GM18520 (cell line): ENCODE data around the gene DHRSX.
A peak's percentile ranks its signal among the peaks of the same experiment; 100 is the strongest.
"Not testable (repeated sequence)": the region's sequence is repeated elsewhere in the genome, so short reads cannot be mapped to it uniquely, and the experiment has no call there.

Source experiments
- ATAC-seq: cut with Tn5 transposase; IDR thresholded peaks from one replicate; pipeline ENCODE4 v1.9.1; 2021; ENCODE audit not compliant: unreplicated experiment

DHRSX gene, protein sequence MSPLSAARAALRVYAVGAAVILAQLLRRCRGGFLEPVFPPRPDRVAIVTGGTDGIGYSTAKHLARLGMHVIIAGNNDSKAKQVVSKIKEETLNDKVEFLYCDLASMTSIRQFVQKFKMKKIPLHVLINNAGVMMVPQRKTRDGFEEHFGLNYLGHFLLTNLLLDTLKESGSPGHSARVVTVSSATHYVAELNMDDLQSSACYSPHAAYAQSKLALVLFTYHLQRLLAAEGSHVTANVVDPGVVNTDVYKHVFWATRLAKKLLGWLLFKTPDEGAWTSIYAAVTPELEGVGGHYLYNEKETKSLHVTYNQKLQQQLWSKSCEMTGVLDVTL

DNA sequence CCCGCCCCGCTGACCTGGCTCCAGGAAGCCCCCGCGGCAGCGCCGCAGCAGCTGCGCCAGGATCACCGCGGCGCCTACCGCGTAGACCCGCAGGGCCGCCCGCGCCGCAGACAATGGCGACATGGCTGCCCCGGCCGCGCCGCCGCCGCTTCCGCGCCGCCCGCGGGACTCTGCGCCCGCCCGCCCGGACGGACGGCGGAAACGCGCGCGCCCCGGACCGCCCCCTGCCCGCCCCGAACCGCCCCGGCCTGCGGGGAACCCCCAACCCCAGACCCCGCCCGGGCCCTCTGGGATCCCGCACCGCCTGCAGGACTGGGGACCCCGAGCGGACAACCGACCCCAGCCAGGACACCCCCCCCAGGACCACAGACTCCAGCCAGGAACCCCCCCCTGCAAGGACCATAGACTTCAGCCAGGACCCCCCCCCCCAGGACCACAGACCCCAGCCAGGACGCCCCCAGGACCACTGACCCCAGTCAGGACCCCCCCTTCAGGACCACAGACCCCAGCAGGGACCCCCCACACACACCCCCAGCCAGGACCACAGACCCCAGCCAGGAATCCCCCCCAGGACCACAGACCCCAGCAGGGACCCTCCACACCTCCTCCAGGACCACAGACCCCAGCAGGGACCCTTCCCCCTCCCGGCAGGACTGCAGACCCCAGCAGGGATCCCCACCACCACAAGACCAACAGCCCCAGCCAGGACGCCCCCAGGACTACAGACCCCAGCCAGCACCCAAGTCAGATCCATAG, at the start of gene DHRSX, which contains the start of gene ZBED1:
Gene DHRSX (minus strand): TSS at position 174 of the 756 bp plus-strand sequence. CDS start 51 bp downstream, at position 123.
Gene ZBED1 (minus strand): TSS at position 174 of the 756 bp plus-strand sequence. CDS start 10,257 bp downstream, outside the sequence.
- no peak for ATAC-seq

DNA sequence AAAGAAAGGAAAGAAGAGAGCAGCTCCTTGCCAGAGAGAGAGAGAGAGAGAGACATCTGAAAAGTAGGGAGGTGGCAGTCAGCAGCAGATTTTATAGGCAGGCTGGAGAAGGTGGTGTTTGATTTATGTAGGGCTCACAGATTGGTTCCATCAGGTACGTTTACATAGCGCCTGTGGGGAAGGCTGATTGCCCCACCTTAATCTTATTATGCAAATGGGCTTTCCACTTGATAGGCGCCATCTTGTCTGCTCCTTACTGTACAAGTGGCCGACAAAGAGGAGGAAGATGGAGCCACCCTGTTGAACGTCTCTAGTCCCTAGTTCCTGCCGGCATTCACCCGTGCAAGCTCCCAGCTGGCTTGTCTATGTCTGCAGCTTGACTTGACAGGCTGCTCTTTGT, 49.1 kb upstream of the DHRSX start:
- ATAC-seq: no peak

DNA sequence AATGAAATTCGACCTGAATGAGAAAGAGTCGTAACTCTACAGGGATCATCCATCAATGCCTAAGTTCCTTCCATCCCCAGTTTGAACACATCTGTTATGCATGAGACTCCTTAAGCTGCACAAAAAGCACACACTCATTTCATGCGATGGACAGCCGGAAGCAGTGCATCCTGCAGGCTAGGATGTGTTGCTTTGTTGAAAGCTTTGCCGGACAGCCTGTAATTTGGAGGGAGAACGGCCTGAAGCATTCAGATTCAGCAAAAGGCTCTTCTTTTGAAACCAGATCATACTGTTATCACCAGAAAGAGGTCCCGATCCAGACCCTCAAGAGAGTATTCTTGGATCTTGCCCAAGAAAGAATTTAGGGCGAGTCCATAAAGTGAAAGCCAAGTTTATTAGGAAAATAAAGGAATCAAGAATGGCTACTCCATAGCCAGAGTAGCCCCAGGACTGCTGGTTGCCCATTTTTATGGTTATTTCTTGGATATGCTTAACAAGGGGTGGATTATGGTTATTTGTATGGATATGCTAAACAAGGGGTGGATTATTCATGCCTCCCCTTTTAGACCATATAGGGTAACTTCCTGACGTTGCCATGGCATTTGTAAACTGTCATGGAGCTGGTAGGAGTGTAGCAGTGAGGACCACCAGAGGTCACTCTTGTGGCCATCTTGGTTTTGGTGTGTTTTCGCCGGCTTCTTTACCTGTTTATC, 48.1 kb upstream of the DHRSX start:
- ATAC-seq: no peak

DNA sequence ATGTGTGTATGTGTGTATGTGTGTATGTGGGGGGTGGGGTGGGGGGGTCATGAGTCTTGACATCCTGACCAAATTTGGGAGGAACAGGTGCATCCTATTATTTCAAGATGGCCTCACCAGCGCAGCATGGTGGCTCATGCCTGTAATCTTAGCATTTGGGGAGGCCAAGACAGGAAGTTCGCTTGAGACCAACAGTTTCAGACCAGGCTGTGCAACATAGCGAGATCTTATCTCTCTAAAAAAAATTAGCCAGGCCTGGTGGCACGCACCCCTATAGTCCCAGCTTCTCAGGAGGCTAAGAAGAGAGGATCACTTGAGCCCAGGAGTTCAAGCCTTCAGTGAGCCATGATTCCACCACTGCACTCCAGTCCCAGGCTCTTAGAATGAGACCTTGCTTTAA, 47.0 kb upstream of the DHRSX start:
- ATAC-seq: no peak

DNA sequence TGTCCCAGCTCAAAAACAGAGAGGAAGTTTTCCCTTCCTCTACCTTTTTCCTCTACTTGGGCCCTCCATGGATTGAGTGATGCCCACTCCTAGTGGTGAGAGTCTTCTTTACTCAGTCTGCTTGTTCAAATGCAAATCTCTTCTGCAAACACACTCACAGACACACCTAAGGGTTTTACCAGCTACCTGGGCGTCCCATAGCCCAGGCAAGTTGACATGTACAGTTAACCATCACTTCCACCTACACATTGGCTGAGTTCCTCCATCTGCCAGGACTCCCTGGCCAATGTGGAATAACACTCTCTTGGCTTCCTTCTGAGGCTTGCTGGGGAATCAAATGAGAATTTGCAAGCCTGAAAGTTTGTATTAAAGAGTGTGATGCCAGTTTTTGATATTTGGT, 45.7 kb upstream of the DHRSX start:
- ATAC-seq: no peak

DNA sequence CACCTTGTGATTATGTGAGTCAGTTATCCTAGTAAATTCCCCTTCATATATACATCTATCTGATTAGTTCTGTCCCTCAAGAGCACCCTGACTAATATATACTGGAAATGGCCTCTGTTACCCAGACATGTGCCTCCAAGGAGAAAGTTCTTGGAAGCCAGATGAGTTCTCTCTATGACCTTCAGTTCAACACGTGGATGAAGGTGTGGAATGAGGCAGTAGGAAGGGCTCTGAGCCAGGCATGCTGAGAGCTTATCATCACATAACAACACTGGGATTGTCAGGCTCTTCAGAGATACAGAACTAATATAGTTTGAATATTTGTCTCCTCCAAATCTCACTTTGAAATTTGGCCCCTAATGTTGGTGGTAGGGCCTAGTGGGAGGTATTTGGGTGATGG, 44.4 kb upstream of the DHRSX start:
- no peak for ATAC-seq

DNA sequence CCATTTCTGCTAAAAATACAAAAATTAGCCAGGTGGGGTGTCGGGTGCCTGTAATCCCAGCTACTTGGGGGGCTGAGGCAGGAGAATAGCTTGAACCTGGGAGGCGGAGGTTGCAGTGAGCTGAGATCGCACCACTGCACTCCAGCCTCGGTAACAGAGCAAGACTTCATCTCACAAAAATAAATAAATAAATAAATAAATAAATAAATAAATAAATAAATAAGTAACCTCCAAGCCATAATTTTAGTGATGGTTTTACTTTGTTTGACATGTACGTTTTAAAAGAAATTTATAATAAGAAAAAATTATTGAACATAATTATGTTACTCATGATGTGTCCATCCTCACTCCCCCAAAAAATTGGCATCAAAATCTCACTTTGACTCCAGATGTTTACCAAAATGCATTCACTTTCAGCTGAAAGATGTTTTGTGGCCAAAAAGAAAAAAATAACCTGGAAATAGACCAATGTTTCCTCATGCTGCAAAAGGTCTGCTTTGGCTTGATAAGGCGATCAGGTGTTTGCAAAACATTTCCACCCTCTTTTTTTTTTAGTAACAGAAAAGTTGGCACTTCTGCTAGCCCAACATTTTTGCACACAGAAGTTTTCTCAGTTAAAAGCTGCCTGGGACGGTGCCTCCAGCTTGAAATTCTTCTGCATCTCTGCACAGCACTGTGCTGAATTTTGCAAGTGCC, 42.2 kb upstream of the DHRSX start:
- ATAC-seq: no peak

DNA sequence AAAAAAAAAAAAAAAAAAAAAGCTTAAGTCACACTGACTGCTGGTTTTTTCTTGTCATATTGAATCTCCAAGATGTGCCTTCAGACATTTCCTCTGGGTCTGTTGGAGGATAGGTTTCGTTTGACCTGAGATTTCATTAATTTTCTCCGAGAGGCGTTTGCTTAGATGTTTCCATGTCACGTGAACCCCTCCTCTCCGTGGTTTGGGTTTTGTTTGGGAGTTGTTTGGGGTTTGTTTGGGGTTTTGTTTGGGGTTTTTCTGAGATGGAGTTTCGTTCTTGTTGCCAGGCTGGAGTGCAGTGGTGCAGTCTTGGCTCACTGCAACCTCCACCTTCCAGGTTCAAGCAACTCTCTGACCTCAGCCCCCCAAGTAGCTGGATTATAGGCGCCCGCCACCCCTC, 40.8 kb upstream of the DHRSX start:
- ATAC-seq: no peak

DNA sequence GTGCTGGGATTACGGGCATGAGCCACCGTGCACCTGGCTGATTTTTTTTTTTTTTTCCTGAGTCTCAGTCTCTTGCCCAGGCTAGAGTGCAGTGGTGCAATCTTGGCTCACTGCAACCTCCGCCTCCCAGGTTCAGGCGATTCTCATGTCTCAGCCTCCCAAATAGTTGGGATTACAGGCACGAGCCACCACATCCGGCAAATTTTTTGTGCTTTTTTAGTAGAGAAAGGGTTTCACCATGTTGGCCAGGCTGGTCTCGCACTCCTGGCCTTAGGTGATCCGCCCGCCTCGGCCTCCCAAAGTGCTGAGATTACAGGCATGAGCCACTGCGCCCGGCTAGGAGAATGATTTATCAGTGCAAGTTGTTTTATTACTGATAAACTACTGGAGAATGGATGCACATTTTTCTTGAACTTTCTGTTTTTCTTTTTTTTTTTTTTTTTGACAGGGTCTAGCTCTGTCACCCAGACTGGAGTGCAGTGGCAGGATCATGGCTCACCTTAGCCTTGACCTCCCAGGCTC, 39.7 kb upstream of the DHRSX start:
- ATAC-seq: no peak

DNA sequence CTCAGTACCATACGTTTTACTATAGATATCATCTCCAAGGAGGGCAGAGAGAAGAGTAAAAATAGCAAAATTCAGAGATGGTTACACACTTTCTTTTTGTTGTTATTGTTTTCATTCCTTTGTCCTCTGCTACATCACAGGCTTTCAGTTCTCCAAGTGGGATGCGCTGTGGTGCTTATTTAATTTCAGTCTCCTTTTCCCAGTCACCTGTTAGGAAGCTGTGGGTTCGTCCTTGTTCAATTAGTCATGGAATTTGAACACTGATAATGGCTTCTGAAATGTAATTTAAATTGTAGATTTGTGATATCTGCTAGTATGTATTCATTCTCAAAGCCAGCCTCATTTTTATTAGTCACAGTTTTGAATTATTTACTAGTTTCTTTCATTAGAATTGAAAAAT, 38.8 kb upstream of the DHRSX start:
- ATAC-seq: no peak

DNA sequence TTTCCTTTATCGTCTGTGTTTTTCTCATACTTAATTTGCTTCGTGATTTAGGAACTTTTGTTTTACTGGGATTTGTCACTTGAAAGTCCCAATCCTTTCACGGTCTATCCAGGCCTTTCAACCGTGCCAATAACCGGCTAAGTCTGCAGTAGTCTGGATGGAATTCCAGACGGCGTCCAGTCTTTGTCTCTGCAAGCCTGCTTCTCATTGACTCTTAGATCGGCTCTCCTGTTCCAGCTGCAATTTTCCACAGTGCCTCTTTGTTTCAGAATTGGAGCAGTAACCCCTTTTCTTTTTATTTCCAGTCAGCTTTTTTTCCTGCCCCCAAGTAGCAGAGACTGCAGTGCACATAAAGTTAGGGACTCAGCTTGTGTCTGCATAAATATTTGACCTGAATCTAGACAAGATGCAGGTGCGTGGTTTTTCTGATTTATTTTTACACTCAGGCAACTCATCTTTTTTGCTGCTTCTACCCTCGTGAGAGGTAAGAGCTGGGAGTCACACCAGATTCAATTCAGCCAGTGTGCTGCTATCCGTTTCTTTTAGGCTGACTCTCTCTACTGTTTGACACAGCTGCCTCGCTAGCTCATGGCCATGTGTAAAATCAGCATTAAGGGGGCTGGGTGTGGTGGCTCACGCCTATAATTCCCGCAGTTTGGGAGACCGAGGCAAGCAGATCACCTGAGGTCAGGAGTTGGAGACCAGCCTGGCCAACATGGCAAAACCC, 37.4 kb upstream of the DHRSX start:
- ATAC-seq: no peak

DNA sequence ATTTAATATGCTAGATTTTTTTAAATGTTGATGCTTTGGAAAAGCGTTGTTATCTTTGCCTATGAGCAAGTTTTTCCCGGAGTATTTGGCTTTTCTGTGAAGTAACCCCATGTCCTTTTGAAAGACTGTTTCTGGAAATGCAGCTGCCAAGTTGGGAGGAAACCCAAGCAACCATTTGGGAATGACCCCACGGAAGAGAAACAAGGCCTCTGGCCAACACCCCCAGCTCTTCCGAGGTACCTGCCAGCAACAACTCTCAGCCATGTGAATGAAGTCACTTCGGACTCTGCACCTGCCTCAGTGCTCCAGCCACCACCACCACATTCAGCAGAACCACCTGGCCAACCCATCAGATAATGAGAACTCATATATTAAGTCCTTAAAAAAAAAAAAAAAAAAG, 36.2 kb upstream of the DHRSX start:
- ATAC-seq: no peak

DNA sequence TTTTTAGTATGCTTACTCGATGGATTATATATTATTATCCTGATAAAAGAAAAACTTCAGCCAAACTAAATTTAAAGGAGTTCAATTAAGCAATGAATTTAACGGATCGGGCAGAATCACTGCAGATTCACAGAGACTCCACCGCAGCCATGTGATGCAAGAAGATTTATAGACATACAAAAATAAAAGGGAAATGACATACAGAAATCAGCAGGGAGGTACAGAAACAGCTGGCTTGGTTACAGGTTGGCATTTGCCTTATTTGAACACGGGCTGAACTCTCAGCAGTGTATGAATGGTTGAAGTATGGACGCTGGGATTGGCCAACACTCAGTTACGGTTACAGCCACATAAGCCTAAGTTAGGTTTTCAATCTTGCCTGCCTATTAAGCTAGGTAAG, 35.4 kb upstream of the DHRSX start:
- ATAC-seq: no peak

DNA sequence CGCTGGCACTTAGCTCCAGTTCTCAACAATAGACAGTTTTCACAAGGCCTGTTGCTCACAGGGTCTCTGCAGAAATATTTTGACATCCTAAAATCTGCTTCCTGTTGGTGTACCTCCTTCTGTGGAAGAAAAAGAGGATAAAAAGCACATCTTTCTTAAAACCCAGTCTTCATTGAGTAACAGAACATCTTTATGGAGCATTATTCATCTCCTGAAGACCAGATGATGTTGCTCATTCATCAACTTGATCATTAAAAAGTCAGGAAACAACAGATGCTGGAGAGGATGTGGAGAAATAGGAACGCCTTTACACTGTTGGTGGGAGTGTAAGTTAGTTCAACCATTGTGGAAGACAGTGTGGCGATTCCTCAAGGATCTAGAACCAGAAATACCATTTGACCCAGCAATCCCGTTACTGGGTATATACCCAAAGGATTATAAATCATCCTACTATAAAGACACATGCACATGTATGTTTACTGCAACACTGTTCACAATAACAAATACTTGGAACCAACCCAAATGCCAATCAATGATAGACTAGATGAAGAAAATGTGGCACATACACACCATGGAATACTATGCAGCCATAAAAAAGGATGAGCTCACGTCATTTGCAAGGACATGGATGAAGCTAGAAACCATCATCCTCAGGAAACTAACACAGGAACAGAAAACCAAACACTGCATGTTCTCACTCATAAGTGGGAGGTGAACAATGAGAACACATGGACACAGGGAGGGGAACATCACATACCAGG, 33.7 kb upstream of the DHRSX start:
- not testable (repeated sequence) for ATAC-seq

DNA sequence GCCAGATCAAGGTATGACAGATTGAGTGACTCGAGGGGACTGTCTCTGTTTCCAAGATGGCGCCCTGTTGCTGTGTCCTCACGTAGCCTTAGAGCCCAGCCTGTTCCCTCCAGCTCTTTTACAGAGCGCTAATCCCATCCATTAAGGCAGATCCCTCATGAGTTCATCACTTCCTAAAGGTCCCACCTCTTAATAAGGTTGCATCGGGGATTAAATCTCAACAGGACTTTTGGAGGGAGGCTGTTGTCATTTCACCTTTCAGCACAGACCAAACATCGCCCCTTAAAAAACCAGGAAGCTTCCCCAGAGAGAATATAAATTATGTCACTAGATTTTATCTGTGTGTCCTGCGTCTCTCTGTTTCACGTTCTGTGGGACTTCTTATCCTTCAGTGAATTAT, 32.6 kb upstream of the DHRSX start:
- ATAC-seq: no peak

DNA sequence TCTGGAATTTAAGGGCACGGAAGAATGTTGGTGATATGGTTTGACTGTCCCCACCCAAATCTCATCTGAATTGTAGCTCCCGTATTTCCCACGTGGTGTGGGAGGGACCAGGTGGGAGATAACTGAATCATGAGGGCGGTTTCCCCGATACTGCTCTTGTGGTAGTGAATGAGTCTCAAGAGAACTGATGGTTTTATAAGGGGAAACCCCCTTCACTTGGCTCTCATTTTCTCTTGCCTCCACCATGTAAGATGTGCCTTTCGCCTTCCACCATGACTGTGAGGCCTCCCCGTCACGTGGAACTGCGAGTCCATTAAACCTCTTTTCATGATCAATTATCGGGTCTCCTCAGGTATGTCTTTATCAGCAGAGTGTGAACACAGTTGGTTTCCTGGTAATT, 25.6 kb upstream of the DHRSX start:
- ATAC-seq: no peak

DNA sequence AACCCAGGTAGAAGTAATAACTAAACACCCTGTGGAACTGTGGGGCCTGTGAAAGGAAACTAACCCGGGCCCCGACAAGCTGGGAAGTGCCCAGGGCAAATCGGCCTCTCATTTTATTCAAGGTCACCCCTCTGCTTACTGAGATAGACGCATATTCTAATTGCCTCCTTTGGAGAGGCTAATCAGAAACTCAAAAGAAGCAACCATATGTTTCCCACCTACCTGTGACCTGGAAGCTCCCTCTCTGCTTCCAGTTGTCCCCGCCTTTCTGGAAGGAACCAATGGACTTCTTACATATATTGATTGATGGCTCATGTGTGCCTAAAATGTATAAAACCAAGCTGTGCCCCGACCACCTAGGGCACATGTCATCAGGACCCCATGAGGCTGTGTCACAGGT, 23.1 kb upstream of the DHRSX start:
- no peak for ATAC-seq

DNA sequence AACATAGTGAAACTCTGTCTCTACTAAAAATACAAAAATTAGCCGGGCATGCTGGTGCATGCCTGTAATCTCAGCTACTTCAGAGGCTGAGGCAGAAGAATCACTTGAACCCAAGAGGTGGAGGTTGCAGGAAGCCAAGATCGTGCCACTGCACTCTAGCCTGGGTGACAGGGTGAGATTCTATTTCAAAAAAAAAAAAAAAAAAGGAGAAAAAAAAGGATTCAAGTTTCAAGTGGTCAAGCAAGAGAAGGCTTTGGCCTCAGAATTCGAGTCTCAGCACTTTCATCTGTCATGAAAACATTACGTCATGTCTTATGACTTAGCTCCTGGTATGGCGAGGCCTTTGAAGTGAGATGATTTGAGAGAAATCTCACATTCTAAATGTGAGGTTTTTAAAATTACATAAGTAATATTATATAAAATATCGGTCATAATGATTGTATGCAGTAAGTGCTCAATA, 21.2 kb upstream of the DHRSX start:
- ATAC-seq: peak; percentile 17
